ENCODE data around the gene CST4. TPM values are rescaled to one million over a fixed set of nuclear protein-coding genes. Genes with fewer than 3 reads are reported as not detected.
"Not testable (repeated sequence)": the region's sequence is repeated elsewhere in the genome, so short reads cannot be mapped to it uniquely, and the experiment has no call there.

The CST4 gene
- total RNA-seq, result not detected in 2 replicates

- not testable (repeated sequence) for DNase-seq (ENCODE audit: low read depth in 2 of 2)
These were observed at the start of gene CST4 for GRCh38 chr20:23688684-23689398. Gene CST4 (minus strand): TSS chr20:23689038. CDS start chr20:23688969, 69 bp downstream.

- DNase-seq (ENCODE audit: low read depth in 2 of 2), result not testable (repeated sequence)
These were observed 46.6 kb upstream of the CST4 start for GRCh38 chr20:23735391-23735790.

- not testable (repeated sequence) for DNase-seq (ENCODE audit: low read depth in 2 of 2)
These were observed 46.1 kb upstream of the CST4 start for GRCh38 chr20:23734949-23735348.

GRCh38 chr20:23734440-23734839 lies 45.6 kb upstream of the CST4 start:
- DNase-seq (ENCODE audit: low read depth in 2 of 2), result not testable (repeated sequence)

- DNase-seq (ENCODE audit: low read depth in 2 of 2), result no peak
These were observed 38.2 kb upstream of the CST4 start for GRCh38 chr20:23727016-23727415.

GRCh38 chr20:23725102-23725501 lies 36.3 kb upstream of the CST4 start:
- DNase-seq (ENCODE audit: low read depth in 2 of 2), result no peak

- DNase-seq (ENCODE audit: low read depth in 2 of 2), result peak in 1 of 2 donors; percentile 37
These were observed 34.9 kb upstream of the CST4 start for GRCh38 chr20:23723659-23724307.

- not testable (repeated sequence) for DNase-seq (ENCODE audit: low read depth in 2 of 2)
These were observed 34.0 kb upstream of the CST4 start for GRCh38 chr20:23722851-23723250.

- DNase-seq (ENCODE audit: low read depth in 2 of 2), result no peak
These were observed 33.1 kb upstream of the CST4 start for GRCh38 chr20:23721962-23722361.

GRCh38 chr20:23719351-23719750 lies 30.5 kb upstream of the CST4 start:
- DNase-seq (ENCODE audit: low read depth in 2 of 2), result not testable (repeated sequence)

- not testable (repeated sequence) for DNase-seq (ENCODE audit: low read depth in 2 of 2)
These were observed 22.9 kb upstream of the CST4 start for GRCh38 chr20:23711778-23712177.

- no peak for DNase-seq (ENCODE audit: low read depth in 2 of 2)
These were observed 21.9 kb upstream of the CST4 start for GRCh38 chr20:23710771-23711170.

- DNase-seq (ENCODE audit: low read depth in 2 of 2), result no peak
These were observed 17.1 kb upstream of the CST4 start for GRCh38 chr20:23705895-23706294.

- DNase-seq (ENCODE audit: low read depth in 2 of 2), result no peak
These were observed 13.2 kb upstream of the CST4 start for GRCh38 chr20:23702021-23702420.

GRCh38 chr20:23700931-23701330 lies 12.1 kb upstream of the CST4 start:
- DNase-seq (ENCODE audit: low read depth in 2 of 2), result no peak

GRCh38 chr20:23697947-23698346 lies 9.1 kb upstream of the CST4 start:
- no peak for DNase-seq (ENCODE audit: low read depth in 2 of 2)

GRCh38 chr20:23695068-23695395 lies 6.2 kb upstream of the CST4 start:
- not testable (repeated sequence) for DNase-seq (ENCODE audit: low read depth in 2 of 2)

GRCh38 chr20:23694178-23695067 lies 5.6 kb upstream of the CST4 start:
- DNase-seq (ENCODE audit: low read depth in 2 of 2), result not testable (repeated sequence)

- peak in 1 of 2 donors; percentile 68 for DNase-seq (ENCODE audit: low read depth in 2 of 2)
These were observed 4.1 kb upstream of the CST4 start for GRCh38 chr20:23692725-23693619.

GRCh38 chr20:23691675-23692074 lies 2.8 kb upstream of the CST4 start:
- DNase-seq (ENCODE audit: low read depth in 2 of 2), result no peak

- DNase-seq (ENCODE audit: low read depth in 2 of 2), result no peak
These were observed 1.7 kb upstream of the CST4 start for GRCh38 chr20:23690581-23690980.

Data from dermis microvascular lymphatic vessel endothelial cell (primary cell).